OCI-LY1 (cell line): Measurements from ENCODE around the gene TECTB.

Experiments
- CTCF ChIP-seq: fragments of 200-600 bp; sonication (generic), shearing (Covaris generic); IDR thresholded peaks from 2 replicates; pipeline ENCODE4 v1.5.1; 2017; ENCODE audit warnings: mild to moderate bottlenecking, antibody characterized with exemption, low read length, moderate library complexity, mixed read lengths
- EZH2 ChIP-seq: fragments of 200-600 bp; sonication (generic), shearing (Covaris generic); IDR thresholded peaks from 2 replicates; pipeline ENCODE4 v1.8.0; 2017; ENCODE audit warnings: borderline replicate concordance, mixed run types, mild to moderate bottlenecking, antibody characterized with exemption, low read length, moderate library complexity, mixed read lengths

- TF ChIP-seq EZH2 (no peak), CTCF (no peak)
These were observed 64.8 kb downstream of the TECTB start for GRCh38 chr10:112347709-112348671.
